ENCODE results near the gene RAD18.

The RAD18 gene

GRCh38 chr3:8962226-8962861 lies 928 bp downstream of the RAD18 start:
- DNase-seq = no peak

- DNase-seq = no peak
Measured at GRCh38 chr3:8959668-8960067, 3.6 kb downstream of the RAD18 start.

GRCh38 chr3:8954938-8955763 lies 8.1 kb downstream of the RAD18 start:
- no peak for DNase-seq

DNA sequence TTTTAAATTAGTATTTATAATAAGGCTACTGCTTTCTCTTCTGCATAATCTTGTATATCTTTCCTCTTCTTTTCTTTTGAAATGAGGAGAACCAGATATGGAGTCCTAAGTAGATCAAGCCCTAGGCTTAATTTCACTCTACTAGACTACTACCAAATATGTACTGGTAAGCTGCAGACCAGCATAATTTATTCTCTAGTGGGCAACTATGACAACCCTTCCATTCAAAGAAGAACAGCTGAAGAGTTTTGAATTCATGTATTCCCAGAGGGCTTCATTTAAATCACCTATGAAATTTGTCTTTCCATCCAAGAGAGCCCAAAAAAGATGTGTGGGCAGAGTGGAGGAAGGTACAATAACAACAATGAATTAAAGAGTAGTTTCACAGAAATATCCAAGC lies 10.0 kb downstream of the RAD18 start:
- DNase-seq = no peak

GRCh38 chr3:8952130-8952529 lies 11.1 kb downstream of the RAD18 start:
- no peak for DNase-seq

DNA sequence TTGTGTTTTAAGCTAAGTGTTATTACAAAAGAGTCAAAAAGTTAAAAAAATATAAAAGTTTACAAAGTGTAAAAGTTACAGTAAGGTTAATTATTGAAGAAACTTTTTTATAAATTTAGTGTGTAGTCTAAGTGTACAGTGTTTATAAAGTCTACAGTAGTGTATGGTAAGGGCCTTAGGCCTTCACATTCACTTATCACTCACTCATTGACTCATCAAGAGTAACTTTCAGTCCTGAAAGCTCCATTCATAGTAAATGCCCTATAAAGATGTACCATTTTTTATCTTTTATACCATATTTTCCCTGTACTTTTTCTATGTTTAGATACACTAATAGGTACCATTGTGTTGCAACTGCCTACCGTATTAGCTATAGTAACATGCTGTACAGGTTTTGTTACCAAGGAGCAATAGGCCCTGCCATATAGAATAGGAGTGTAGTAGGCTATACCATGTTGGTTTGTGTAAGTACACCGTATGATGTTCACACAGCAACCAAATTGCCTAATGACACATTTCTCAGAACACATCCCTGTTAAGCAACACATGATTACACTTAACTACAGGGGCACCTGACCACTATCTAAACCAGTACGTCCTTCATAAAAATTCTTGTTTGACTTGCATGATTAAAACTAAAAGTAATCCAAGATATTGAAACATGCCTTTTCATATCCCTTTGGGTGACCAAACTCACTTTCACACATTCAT lies 17.2 kb downstream of the RAD18 start:
- DNase-seq = no peak

- no peak for DNase-seq
Measured at GRCh38 chr3:8942746-8943488, 20.4 kb downstream of the RAD18 start.

DNA sequence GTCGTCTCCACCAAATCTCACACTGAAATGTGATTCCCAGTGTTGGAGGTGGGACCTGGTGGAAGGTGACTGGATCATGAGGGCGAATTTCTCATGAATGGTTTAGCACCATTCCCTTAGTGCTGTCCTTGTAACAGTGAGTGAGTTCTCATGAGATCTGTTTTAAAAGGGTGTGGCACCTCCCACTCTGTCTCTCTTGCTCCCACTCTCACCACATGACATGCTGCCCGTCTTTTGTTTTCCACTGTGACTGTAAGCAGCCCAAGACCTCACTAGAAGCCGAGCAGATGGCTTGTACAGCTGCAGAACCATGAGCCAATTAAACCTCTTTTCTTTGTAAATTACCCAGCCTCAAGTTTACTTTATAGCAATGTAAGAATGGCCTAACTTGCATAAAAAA lies 21.2 kb downstream of the RAD18 start:
- DNase-seq = no peak

GRCh38 chr3:8938021-8938420 lies 25.3 kb downstream of the RAD18 start:
- no peak for DNase-seq

GRCh38 chr3:8937064-8938020 lies 25.9 kb downstream of the RAD18 start:
- no peak for DNase-seq

DNA sequence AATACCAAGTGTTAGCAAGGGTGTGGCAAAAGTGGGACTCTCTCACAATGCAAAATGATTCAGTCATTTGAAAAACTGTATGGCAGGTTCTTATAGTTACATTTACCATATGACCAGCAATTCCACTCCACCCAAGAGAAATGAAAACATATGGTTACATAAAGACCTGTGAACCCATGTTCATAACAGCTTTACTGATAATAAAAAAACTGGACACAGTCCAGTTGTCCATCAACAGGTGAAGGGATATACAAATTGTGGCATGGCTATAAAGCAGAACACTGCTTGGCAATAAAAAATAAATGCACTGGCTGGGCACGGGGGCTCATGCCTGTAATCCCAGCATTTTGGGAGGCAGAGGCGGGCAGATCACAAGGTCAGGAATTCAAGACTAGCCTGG lies 30.8 kb downstream of the RAD18 start:
- DNase-seq = no peak

DNA sequence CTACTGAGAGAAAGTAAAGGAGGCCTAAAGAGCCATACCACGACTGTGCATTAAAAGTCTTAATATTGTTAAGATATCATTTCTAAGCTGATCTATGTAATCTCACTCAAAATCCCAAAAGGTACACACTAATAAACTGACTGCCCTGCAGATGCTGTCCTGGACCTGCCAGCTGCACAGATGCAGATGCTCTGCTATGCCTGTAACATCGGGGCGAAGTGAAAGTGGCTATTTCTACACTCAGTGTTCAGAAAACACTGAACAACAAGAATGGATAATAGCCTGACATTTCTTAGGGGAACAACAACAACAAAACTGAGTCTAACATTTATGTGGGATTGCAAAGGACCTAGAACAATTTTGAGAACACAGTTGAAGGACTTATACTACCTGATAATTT lies 31.9 kb downstream of the RAD18 start:
- DNase-seq = no peak

- no peak for DNase-seq
Measured at GRCh38 chr3:8929860-8930259, 33.4 kb downstream of the RAD18 start.

DNA sequence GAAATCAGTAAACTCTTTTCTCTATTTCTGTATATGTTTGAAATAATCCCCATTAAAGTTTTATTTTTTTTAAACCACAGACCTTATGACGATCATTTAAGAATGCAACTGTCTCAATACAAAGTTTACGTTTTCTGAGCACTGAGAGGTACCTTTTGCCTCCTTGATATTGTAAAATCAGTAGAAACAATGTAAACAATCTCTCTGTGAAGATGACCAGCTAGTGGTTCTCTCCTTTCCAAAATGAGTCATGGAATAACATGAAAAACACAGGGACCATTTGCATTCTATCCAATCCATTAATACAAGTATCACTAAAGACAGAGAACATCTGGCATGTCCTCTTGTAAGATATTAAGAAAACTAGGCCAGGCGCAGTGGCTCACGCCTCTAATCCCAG lies 48.8 kb downstream of the RAD18 start:
- no peak for DNase-seq

DNA sequence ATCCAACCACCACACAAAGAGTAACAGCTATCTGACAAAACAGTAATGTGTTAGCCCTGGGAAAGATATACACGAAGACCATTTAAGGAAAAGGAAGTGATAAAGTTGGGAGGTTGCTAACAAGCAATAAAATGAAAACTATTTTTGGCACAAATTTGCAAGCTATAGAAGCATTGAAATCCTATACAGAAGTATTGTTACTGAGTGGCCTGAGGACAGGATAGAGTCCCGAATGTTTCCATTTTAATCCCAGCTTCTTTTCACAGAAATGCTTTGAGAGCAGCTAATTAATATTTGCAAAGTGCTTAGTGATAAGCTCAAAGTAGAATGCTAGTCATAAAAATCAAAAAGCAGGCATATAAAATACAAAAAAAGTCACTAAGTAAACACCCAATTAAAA lies 51.5 kb downstream of the RAD18 start:
- no peak for DNase-seq

GRCh38 chr3:8909160-8909559 lies 54.1 kb downstream of the RAD18 start:
- no peak for DNase-seq

- no peak for DNase-seq
Measured at GRCh38 chr3:8903191-8903590, 60.1 kb downstream of the RAD18 start.

DNA sequence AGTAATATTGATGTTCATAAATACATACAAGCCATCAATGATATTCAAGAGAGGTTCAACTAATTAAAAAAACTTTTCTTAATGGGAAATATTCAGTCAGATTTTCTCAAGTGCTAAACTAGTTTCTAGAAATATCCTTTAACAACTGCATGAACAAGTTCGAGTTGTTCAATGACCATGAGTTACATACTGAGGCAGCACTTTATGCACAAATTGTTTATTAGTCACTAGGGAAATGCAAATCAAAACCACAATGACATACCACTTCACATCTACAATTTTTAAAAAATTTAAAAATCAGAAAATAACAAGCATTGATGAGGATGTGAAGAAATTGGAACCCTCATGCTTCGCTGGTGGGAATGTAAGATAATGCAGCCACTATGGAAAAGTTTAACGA lies 62.4 kb downstream of the RAD18 start:
- no peak for DNase-seq

GRCh38 chr3:8899876-8900460 lies 63.3 kb downstream of the RAD18 start:
- DNase-seq = no peak

GRCh38 chr3:8895829-8896228 lies 67.4 kb downstream of the RAD18 start:
- DNase-seq = no peak

GRCh38 chr3:8893001-8893400 lies 70.3 kb downstream of the RAD18 start:
- no peak for DNase-seq

GRCh38 chr3:8891774-8892173 lies 71.5 kb downstream of the RAD18 start:
- no peak for DNase-seq

Measured in stimulated activated CD4-positive, alpha-beta T cell treated with anti-CD3 and anti-CD28 coated beads, Interleukin-4, amount 100 ng/mL, for 1 hour (primary cell).